ELF-1 (cell line): Measurements from ENCODE around the gene EFL1.
"Not testable (repeated sequence)": the region's sequence is repeated elsewhere in the genome, so short reads cannot be mapped to it uniquely, and the experiment has no call there.

Experiments
- DNase-seq: peaks from one replicate; pipeline ENCODE4 v3.0.0-alpha.2; 2016; ENCODE audit warnings: low read depth, low spot score

Gene EFL1

GRCh38 chr15:82281276-82281675 lies 18.7 kb upstream of the EFL1 start:
- not testable (repeated sequence) for DNase-seq

DNA sequence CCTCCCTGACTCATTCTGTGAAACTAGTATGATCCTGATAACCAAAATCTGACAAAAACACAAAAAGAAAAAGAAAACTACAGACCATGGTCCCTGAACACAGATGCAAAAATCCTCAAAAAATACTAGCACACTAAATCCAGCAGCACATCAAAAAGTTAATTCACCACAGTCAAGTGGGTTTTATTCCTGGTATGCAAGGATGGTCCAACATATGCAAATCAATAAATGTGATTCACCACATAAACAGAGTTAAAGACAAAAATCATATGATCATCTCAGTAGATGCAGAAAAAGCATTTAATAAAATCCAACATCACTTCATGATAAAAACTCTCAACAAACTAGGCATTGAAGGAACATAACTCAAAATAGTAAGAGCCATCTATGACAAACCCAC lies 12.9 kb upstream of the EFL1 start:
- no peak for DNase-seq

DNA sequence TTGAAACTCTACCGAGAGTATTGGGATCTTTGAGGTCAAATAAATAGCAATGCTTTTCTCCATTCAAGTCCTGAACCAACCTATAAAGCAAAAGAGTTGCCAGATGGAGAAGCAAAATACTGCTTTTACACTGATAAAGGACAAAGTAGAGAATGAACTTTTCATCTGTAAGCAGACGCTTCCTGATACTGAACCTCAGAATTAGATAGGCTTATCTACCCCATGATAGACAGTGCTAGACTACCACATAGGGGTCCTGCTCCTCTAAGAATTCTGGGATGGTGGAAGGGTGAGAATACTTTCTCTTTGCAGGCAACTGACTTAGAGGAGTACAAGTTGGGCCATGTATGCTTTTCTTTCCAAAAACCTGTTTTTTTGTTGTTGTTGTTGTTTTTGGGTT lies 9.6 kb upstream of the EFL1 start:
- DNase-seq, result no peak

DNA sequence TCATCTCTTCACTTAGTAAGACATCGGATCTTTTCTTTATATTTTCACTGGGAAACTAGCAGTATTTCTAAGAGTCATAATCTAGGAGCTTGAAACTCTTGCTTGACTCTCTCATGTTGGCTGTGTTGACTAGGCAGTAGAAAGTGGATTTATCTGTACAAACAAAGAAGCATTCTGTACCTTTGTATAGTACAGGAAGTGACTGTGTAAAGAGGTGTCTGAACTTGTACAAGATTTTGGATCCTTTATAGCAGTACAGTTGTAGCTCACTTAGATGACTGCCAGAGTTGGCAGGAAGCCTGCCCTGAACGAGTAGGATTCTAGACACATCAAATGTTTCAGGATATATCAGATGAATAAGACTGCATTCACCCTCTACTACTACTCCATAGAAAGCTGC lies 5.9 kb upstream of the EFL1 start:
- DNase-seq, result not testable (repeated sequence)

- not testable (repeated sequence) for DNase-seq
These were observed 4.6 kb upstream of the EFL1 start for GRCh38 chr15:82267137-82267536.

DNA sequence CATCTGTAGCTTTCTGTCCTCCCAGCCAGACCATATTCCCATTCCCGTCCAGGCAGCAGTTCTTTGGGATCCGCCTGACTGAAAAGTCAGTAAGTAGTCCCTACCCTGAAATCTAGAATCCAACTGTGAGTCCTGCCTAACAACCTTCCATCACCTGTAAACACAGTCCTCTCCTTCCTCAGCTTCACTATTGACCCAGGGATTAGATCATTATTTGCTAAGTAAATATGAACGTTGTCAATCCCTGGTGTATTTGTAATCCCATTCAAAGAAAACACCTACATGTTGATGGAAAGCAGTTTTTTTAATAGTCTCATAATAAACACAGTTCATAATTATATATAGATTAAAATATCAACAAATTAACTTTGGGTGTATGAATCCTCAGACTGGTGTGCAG lies 816 bp upstream of the EFL1 start:
- DNase-seq, result no peak

DNA sequence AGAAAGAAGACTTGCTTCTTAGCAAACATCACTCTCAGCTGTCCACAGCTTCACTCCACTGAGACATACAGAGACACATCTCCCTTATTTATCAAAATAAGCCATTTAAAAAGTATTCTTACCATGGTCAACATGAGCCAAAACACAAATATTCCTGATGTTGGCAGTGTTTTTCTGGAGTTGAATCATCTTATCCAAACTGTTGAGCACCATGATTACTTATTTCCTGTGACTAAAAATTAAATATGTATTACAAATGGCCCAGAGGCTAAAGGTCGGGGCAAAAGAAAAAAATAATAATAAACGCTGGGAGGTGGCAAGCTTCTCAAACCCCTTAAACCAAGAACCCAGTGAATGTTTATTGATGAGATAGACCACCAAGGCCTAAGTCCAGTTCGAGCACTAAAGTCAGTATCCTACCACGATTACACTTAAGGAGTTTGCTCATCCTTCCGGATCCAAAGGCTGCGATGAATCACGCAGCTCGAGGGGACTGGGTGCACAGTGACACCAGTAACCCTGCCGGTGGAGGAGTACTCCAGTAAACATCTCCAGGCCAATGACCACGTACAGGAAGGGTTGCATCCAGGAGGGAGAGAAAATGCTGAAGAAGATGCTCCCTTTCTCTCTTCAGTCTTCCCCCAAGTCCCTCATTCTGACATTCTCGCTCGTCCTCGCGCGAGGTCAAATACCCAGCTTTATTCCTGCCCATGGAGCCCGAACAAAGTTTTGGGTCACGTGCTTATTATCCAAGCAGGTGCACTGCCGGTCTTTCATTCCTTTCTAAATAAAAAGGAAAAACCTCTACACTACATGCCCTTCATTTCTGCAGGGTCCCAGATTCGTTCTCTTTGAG lies 740 bp downstream of the EFL1 start:
- peak; percentile 66 for DNase-seq

GRCh38 chr15:82248261-82248660 lies 14.3 kb downstream of the EFL1 start:
- DNase-seq, result not testable (repeated sequence)

- DNase-seq, result not testable (repeated sequence)
These were observed 16.6 kb downstream of the EFL1 start for GRCh38 chr15:82245956-82246355.

GRCh38 chr15:82243644-82244043 lies 18.9 kb downstream of the EFL1 start:
- not testable (repeated sequence) for DNase-seq

- DNase-seq, result not testable (repeated sequence)
These were observed 20.6 kb downstream of the EFL1 start for GRCh38 chr15:82241836-82242499.

DNA sequence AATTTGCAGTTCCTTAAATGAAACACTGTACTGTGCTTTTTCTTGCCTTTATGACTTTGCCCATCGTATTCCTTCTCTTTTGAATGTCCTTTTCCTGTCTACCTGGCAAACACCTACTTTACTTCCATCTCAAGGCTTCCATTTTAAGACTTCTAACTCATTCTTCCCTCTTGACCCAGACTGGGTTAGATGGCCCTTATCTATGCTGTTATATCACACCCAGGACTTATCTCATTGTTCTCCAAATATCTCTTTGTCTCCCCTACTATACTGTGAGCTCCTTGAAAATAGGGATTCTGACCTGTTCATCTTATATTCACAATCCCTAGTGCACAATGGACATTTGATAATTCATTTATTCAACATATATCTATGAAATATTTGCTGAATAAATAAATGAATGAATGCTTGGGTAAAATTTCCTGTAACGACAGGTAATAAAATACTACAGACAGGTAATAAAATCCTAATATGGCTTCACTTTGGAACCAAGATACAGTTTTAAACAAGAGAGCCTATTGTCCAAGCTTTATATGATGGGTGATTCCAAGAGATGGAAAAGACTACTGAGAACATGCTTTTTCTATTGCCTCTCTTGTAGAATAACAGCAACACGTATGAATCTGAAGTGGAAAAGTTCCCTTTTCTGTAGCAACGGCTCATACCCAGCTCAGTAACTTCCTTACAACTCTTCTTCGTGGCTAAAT lies 22.7 kb downstream of the EFL1 start:
- no peak for DNase-seq

- not testable (repeated sequence) for DNase-seq
These were observed 24.5 kb downstream of the EFL1 start for GRCh38 chr15:82237944-82238534.

GRCh38 chr15:82231842-82232241 lies 30.7 kb downstream of the EFL1 start:
- no peak for DNase-seq

GRCh38 chr15:82231233-82231632 lies 31.3 kb downstream of the EFL1 start:
- no peak for DNase-seq

- no peak for DNase-seq
These were observed 33.8 kb downstream of the EFL1 start for GRCh38 chr15:82228750-82229149.

DNA sequence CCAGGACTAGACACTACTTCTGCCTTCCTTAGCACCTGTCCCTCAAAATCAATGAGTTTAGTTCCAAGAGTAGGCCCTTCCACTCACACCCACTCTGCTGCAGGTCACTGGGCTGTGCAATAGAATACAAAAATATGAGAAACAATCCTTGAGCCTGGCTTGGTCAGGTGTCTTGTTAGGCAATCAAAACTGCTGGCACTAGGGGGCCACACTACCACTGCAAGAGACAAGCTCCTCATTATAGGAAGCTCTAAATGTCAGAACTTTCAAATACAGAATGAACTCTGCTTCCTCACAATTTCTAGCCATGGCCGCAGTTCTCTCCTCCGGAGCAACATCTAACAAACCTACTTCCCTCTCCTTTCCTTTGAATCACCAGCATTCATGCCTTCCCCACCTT lies 41.0 kb downstream of the EFL1 start:
- DNase-seq, result peak; percentile 5

DNA sequence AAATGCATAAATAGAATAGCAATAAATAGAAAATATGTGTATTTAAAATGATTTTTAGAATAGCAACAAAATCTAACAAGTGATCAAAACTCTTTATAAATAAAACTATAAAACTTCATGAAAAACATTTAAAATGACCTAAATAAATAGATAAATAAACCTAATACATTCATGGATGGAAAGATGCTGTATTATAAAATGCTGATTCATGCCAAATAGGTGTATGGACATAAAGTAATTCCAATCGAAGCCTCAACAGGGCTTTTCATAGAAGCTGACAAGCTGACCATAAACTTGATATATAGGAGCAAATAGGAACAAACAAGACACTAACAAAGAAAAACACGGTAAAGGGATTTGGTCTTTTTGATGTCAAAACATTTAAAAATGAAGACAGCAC lies 46.4 kb downstream of the EFL1 start:
- DNase-seq, result not testable (repeated sequence)

GRCh38 chr15:82212201-82212600 lies 50.3 kb downstream of the EFL1 start:
- not testable (repeated sequence) for DNase-seq

DNA sequence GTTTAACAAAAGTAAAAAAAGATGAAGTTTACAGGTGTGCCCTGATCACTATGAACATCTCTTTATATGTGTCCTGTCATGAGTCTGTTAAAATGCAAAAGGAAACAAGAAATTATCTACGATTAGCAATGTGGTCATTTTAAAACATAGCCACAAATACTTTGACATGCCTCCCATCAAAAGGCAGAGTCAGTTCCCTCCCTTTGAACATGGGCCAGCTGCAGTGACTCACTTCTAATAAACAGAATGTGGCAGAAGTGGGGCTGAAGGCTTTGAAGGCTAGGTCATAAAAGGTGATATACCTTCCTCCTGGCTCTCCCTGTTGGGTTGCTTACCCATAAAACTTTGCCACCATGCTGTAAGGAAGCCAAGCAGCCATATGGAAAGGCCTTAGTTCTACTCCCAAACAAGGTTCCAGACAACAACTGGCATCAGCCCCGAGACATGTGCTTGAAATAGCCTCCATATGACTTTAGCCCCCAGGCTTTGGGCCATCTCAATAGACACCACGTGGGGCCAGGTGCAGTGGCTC lies 52.4 kb downstream of the EFL1 start:
- not testable (repeated sequence) for DNase-seq

DNA sequence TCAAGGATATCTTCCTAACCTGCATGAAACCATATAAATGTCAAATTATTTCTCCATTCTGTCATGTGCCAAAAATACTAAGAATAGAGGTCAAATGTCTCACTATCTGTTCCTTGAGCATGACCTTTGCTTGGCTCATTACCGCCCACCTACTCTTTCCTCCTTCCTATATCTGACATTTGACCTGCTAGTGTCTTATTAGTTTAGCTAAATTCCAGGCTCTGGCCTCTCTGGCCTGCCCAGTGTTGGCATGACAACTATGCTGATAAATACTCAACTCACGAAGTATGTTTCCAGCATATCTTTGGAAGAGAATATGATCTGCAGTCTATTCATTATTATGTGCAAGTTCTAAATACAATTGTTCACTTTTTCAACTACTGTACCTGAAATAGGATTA lies 58.0 kb downstream of the EFL1 start:
- not testable (repeated sequence) for DNase-seq
